ENCODE measurements around the gene FTO.

- no peak for TF ChIP-seq CTCF (conservative IDR thresholded peaks at IDR 0.05)
- no peak for TF ChIP-seq ZFX (IDR thresholded peaks at IDR 0.05)
Measured at GRCh38 chr16:54062361-54063278, 358.7 kb downstream of the FTO start.
